Left ventricle myocardium inferior (tissue), 1 donor: ENCODE data around the gene SBDS. TPM values are rescaled to one million over a fixed set of nuclear protein-coding genes. Genes with fewer than 3 reads are reported as not detected.
"Not testable (repeated sequence)": the region's sequence is repeated elsewhere in the genome, so short reads cannot be mapped to it uniquely, and the experiment has no call there.

Source experiments
- DNase-seq: peaks from one replicate; pipeline ENCODE4 v3.0.0-alpha.2; 2020
- H3K27ac ChIP-seq: fragments of 200-600 bp; replicated peaks from 2 replicates; pipeline ENCODE4 v1.8.0; 2021
- H3K27me3 ChIP-seq: fragments of 200-600 bp; 2 replicates; pipeline ENCODE4 v1.8.0; 2021; ENCODE audit warnings: low read depth
- H3K36me3 ChIP-seq: fragments of 200-600 bp; 2 replicates; pipeline ENCODE4 v1.8.0; 2021
- H3K4me1 ChIP-seq: fragments of 200-600 bp; 2 replicates; pipeline ENCODE4 v1.8.0; 2021
- H3K4me3 ChIP-seq: fragments of 200-600 bp; 2 replicates; pipeline ENCODE4 v1.8.0; 2021; ENCODE audit warnings: mild to moderate bottlenecking, moderate library complexity
- H3K9me3 ChIP-seq: fragments of 200-600 bp; replicated peaks from 2 replicates; pipeline ENCODE4 v1.8.0; 2021
- CTCF ChIP-seq: fragments of 200-600 bp; IDR thresholded peaks from 2 replicates; pipeline ENCODE4 v1.8.0; 2021; ENCODE audit warnings: antibody characterized with exemption, mild to moderate bottlenecking, borderline replicate concordance
- intact Hi-C: fragments of 100-400 bp; cut with micrococcal nuclease; formaldehyde crosslinking; loops from one replicate; pipeline ENCODE4 v1.11.0; 2022
- total RNA-seq: library from RNA; stranded (reverse); fragmentation: NEBNext Ultra II Directional; extraction: Animal tissue kit (Norgen Biotek cat#: 25700); gene quantifications from one replicate; pipeline ENCODE4 v1.2.1, GENCODE V29; 2021
- donor health status: DM: no; HTN: yes; CAD: no; lungs with severe emphysema.

The SBDS gene
- total RNA-seq, 1 donor from 2014 or later = 211 TPM

DNA sequence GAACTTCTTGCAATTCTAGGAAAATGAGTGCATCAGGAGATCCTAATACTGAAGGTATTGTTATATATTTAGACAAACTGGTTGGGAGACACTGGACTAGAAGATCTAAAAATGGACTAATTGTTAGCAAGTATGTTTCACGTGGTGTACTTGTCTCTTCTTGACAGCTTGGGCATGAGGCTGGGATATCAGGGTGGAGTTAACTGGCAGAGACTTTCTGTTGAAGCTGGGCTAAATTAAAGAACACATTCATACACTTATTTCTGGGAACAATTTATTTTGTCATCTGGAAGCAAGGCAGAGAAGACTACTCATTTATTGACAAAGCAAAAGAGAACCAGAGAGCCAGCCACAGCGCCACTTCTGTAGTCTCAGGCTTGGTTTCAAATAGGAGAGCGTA is 27.1 kb upstream of the SBDS start:
- TF ChIP-seq CTCF = no peak
- Histone ChIP-seq H3K4me3 (no peak overlapping the region), H3K27ac (peak overlapping the region; percentile 80), H3K9me3 (no peaks in the 10 kb centered on the region), H3K36me3 (peaks cover 67% of the 10 kb centered on the region), H3K4me1 (peaks cover 29% of the 10 kb centered on the region), H3K27me3 (no peaks in the 10 kb centered on the region)
- intact Hi-C loops = no loop called here
- no peak for DNase-seq

- no peaks in the 10 kb centered on the region for H3K9me3 ChIP-seq
- peaks cover 80% of the 10 kb centered on the region for H3K36me3 ChIP-seq
- H3K27me3 ChIP-seq = no peaks in the 10 kb centered on the region
- no peak for DNase-seq
- TF ChIP-seq CTCF = no peak
- peak overlapping the region; percentile 80 for H3K27ac ChIP-seq
- H3K4me3 ChIP-seq = no peak overlapping the region
- peaks cover 29% of the 10 kb centered on the region for H3K4me1 ChIP-seq
- intact Hi-C loops = no loop called here
Observed at GRCh38 chr7:67021260-67021659, 25.9 kb upstream of the SBDS start.

GRCh38 chr7:67019562-67020390 is 24.4 kb upstream of the SBDS start:
- no peaks in the 10 kb centered on the region for H3K9me3 ChIP-seq
- peaks cover 82% of the 10 kb centered on the region for H3K36me3 ChIP-seq
- intact Hi-C loops = no loop called here
- no peak overlapping the region for H3K27ac ChIP-seq
- peaks cover 29% of the 10 kb centered on the region for H3K4me1 ChIP-seq
- no peaks in the 10 kb centered on the region for H3K27me3 ChIP-seq
- no peak overlapping the region for H3K4me3 ChIP-seq
- DNase-seq = no peak
- no peak for TF ChIP-seq CTCF

DNA sequence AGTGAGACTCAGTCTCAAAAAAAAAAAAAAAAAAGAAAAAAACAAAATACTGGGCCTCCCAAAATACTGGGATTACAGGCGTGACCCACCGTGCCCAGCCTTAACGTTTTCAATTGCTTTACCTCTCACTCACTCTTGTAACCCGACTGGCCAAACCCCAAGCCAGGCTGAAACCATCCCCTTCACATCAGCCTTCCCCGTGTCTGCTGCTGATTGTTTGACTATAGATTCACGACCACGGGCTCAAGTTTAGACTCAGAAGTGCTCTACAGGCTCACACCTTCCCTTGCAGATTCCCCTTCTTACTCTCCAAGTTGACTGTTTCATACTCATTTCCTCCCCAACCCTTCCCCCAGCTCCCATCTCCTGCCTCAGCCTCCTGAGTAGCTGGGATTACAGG is 23.6 kb upstream of the SBDS start:
- TF ChIP-seq CTCF = no peak
- Histone ChIP-seq H3K4me1 (peaks cover 29% of the 10 kb centered on the region), H3K36me3 (peaks cover 86% of the 10 kb centered on the region), H3K4me3 (no peak overlapping the region), H3K27ac (no peak overlapping the region), H3K27me3 (no peaks in the 10 kb centered on the region), H3K9me3 (no peaks in the 10 kb centered on the region)
- DNase-seq = no peak
- intact Hi-C loops = no loop called here

- H3K4me3 ChIP-seq, H3K9me3 ChIP-seq, H3K27me3 ChIP-seq, H3K27ac ChIP-seq, intact Hi-C loops, DNase-seq: not testable (repeated sequence)
- Histone ChIP-seq H3K4me1 (peaks cover 23% of the 10 kb centered on the region), H3K36me3 (peaks cover 92% of the 10 kb centered on the region)
Observed at GRCh38 chr7:67017971-67018370, 22.6 kb upstream of the SBDS start.

- H3K9me3 ChIP-seq, H3K27me3 ChIP-seq, DNase-seq, H3K27ac ChIP-seq, H3K4me3 ChIP-seq, intact Hi-C loops, H3K4me1 ChIP-seq: not testable (repeated sequence)
- H3K36me3 ChIP-seq = peaks cover 98% of the 10 kb centered on the region
Observed at GRCh38 chr7:67014076-67014622, 18.8 kb upstream of the SBDS start.

DNA sequence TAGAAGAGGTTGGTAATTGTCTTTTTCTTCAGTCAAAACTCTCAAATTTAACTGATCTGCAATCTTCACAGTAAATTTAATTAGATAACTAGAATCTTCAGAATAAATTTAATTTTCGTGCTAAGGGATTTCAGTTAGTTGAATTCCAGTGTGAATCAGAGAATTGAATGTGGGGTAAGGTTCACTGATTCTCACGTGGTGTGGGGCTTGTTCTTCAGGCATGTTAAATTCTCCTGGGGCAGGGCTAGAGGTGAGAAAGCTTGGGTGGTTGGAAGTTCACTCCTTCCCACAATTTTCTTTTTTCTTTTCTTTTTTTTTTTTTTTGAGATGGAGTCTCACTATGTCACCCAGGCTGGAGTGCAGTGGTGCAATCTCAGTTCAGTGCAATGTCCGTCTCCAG is 14.3 kb upstream of the SBDS start:
- H3K4me1 ChIP-seq, H3K4me3 ChIP-seq, DNase-seq, H3K27ac ChIP-seq, H3K9me3 ChIP-seq, H3K27me3 ChIP-seq, intact Hi-C loops: not testable (repeated sequence)
- peaks cover 86% of the 10 kb centered on the region for H3K36me3 ChIP-seq
